Measurements from ENCODE around the gene QSOX2.

QSOX2 gene

GRCh38 chr9:136243631-136244030 lies 2.0 kb downstream of the QSOX2 start:
- DNase-seq, result no peak
- Histone ChIP-seq H3K36me3 (ENCODE audit: control insufficient read depth in 4 of 4, insufficient read depth in 4 of 4, low read length in 3 of 4) (peaks cover 0 to 21% (median 2%) of the 10 kb centered on the region in 4 experiments), H3K27me3 (replicated peaks in 2 of 5; ENCODE audit: control insufficient read depth in 4 of 5, insufficient read depth in 5 of 5, low read length in 4 of 5) (peaks cover 0 to 2% (median 0%) of the 10 kb centered on the region in 5 experiments), H3K27ac (ENCODE audit: insufficient read depth in 1 of 2, low read depth in 1 of 2, low read length in 2 of 2, poor library complexity in 1 of 2, severe bottlenecking in 2 of 2) (peak overlapping the region in 1 of 2 experiments; percentile 3), H3K9me3 (ENCODE audit: control extremely low read depth in 1 of 5, control insufficient read depth in 4 of 5, insufficient read depth in 2 of 5, low read depth in 1 of 5, low read length in 4 of 5) (no peaks in the 10 kb centered on the region), H3K4me3 (ENCODE audit: control insufficient read depth in 1 of 7, extremely low read depth in 1 of 7, insufficient read depth in 4 of 7, low read depth in 2 of 7, low read length in 6 of 7) (peak overlapping the region in 4 of 7 experiments; percentile 8 to 85 (median 46)), H3K4me1 (ENCODE audit: control extremely low read depth in 1 of 4, control insufficient read depth in 4 of 4, insufficient read depth in 4 of 4, low read length in 3 of 4) (peaks cover 16 to 38% (median 33%) of the 10 kb centered on the region in 4 experiments)
- POLR2A ChIA-PET, result no interaction called here
- WGBS (ENCODE audit: insufficient coverage), result 86% methylated on average over 4 of the region's 4 CpGs
- CTCF ChIA-PET, result interaction anchor here (0.7 to 2.5 kb wide), 6 partner anchors 9 to 122 kb away, joined by 3 to 7 read pairs (median 6); no protein-coding TSS in a partner anchor

DNA sequence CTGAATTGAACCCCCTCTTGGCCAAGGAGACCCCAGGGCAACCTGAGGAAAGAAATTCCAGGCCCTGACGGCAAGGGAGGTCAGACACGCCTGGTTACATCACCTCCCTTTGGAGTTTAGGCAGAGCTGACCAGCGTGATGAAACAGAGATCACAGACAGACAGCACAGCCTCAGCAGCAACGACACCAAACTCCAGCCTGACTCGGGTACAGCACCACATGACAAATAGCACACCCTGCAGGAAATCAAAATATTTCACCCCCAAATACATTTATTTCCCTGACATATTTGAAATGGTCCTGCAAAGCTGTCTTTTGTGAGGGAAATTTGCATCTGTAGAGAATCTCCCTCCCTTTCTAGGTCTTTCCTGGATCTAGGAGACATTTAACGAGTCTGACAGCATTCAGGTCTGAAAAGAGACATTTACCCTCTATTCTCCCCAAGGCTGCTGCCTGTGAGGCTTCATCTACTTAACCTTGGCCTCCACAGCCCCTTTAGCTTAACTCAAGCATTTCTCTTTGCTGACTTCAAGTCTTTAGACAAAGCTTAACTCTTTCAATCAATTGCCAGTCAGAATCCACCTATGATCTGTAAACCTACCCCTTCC lies 2.6 kb downstream of the QSOX2 start:
- Histone ChIP-seq H3K4me1 (ENCODE audit: control extremely low read depth in 1 of 4, control insufficient read depth in 4 of 4, insufficient read depth in 4 of 4, low read length in 3 of 4) (peaks cover 16 to 45% (median 39%) of the 10 kb centered on the region in 4 experiments), H3K27me3 (replicated peaks in 2 of 5; ENCODE audit: control insufficient read depth in 4 of 5, insufficient read depth in 5 of 5, low read length in 4 of 5) (no peaks in the 10 kb centered on the region), H3K36me3 (ENCODE audit: control insufficient read depth in 4 of 4, insufficient read depth in 4 of 4, low read length in 3 of 4) (peaks cover 0 to 21% (median 2%) of the 10 kb centered on the region in 4 experiments), H3K27ac (ENCODE audit: insufficient read depth in 1 of 2, low read depth in 1 of 2, low read length in 2 of 2, poor library complexity in 1 of 2, severe bottlenecking in 2 of 2) (peak overlapping the region in 1 of 2 experiments; percentile 3), H3K9me3 (ENCODE audit: control extremely low read depth in 1 of 5, control insufficient read depth in 4 of 5, insufficient read depth in 2 of 5, low read depth in 1 of 5, low read length in 4 of 5) (no peaks in the 10 kb centered on the region), H3K4me3 (ENCODE audit: control insufficient read depth in 1 of 7, extremely low read depth in 1 of 7, insufficient read depth in 4 of 7, low read depth in 2 of 7, low read length in 6 of 7) (peak overlapping the region in 1 of 7 experiments; percentile 13)
- POLR2A ChIA-PET, result no interaction called here
- CTCF ChIA-PET, result interaction anchor here (0.7 to 2.5 kb wide), 6 partner anchors 9 to 122 kb away, joined by 3 to 7 read pairs (median 6); no protein-coding TSS in a partner anchor
- DNase-seq, result peak in 2 of 3 donors; percentile 43 to 46
- 62% methylated on average over 6 of the region's 6 CpGs for WGBS (ENCODE audit: insufficient coverage)

GRCh38 chr9:136242248-136242647 lies 3.4 kb downstream of the QSOX2 start:
- ChIA-PET CTCF (interaction anchor here (1.0 to 1.9 kb wide), 4 partner anchors 14 to 72 kb away, joined by 3 to 7 read pairs (median 3); no protein-coding TSS in a partner anchor), POLR2A (no interaction called here)
- no peak overlapping the region for H3K4me3 ChIP-seq (ENCODE audit: control insufficient read depth in 1 of 7, extremely low read depth in 1 of 7, insufficient read depth in 4 of 7, low read depth in 2 of 7, low read length in 6 of 7)
- H3K27me3 ChIP-seq (replicated peaks in 2 of 5; ENCODE audit: control insufficient read depth in 4 of 5, insufficient read depth in 5 of 5, low read length in 4 of 5), result no peaks in the 10 kb centered on the region
- 99% methylated on average over 6 of the region's 8 CpGs for WGBS (ENCODE audit: insufficient coverage)
- DNase-seq, result no peak
- H3K4me1 ChIP-seq (ENCODE audit: control extremely low read depth in 1 of 4, control insufficient read depth in 4 of 4, insufficient read depth in 4 of 4, low read length in 3 of 4), result peaks cover 16 to 52% (median 46%) of the 10 kb centered on the region in 4 experiments
- no peaks in the 10 kb centered on the region for H3K9me3 ChIP-seq (ENCODE audit: control extremely low read depth in 1 of 5, control insufficient read depth in 4 of 5, insufficient read depth in 2 of 5, low read depth in 1 of 5, low read length in 4 of 5)
- H3K36me3 ChIP-seq (ENCODE audit: control insufficient read depth in 4 of 4, insufficient read depth in 4 of 4, low read length in 3 of 4), result peaks cover 0 to 21% (median 2%) of the 10 kb centered on the region in 4 experiments
- H3K27ac ChIP-seq (ENCODE audit: insufficient read depth in 1 of 2, low read depth in 1 of 2, low read length in 2 of 2, poor library complexity in 1 of 2, severe bottlenecking in 2 of 2), result no peak overlapping the region

GRCh38 chr9:136241542-136241941 lies 4.1 kb downstream of the QSOX2 start:
- Histone ChIP-seq H3K9me3 (ENCODE audit: control extremely low read depth in 1 of 5, control insufficient read depth in 4 of 5, insufficient read depth in 2 of 5, low read depth in 1 of 5, low read length in 4 of 5) (no peaks in the 10 kb centered on the region), H3K36me3 (ENCODE audit: control insufficient read depth in 4 of 4, insufficient read depth in 4 of 4, low read length in 3 of 4) (peaks cover 2 to 24% (median 4%) of the 10 kb centered on the region in 4 experiments), H3K4me3 (ENCODE audit: control insufficient read depth in 1 of 7, extremely low read depth in 1 of 7, insufficient read depth in 4 of 7, low read depth in 2 of 7, low read length in 6 of 7) (no peak overlapping the region), H3K4me1 (ENCODE audit: control extremely low read depth in 1 of 4, control insufficient read depth in 4 of 4, insufficient read depth in 4 of 4, low read length in 3 of 4) (peaks cover 16 to 52% (median 47%) of the 10 kb centered on the region in 4 experiments), H3K27me3 (replicated peaks in 2 of 5; ENCODE audit: control insufficient read depth in 4 of 5, insufficient read depth in 5 of 5, low read length in 4 of 5) (no peaks in the 10 kb centered on the region), H3K27ac (ENCODE audit: insufficient read depth in 1 of 2, low read depth in 1 of 2, low read length in 2 of 2, poor library complexity in 1 of 2, severe bottlenecking in 2 of 2) (no peak overlapping the region)
- ChIA-PET CTCF (interaction anchor here (1.0 to 1.9 kb wide), 4 partner anchors 13 to 71 kb away, joined by 3 to 7 read pairs (median 3); no protein-coding TSS in a partner anchor), POLR2A (no interaction called here)
- DNase-seq, result no peak
- 97% methylated on average over 12 of the region's 13 CpGs for WGBS (ENCODE audit: insufficient coverage)

GRCh38 chr9:136240941-136241340 lies 4.7 kb downstream of the QSOX2 start:
- H3K4me3 ChIP-seq (ENCODE audit: control insufficient read depth in 1 of 7, extremely low read depth in 1 of 7, insufficient read depth in 4 of 7, low read depth in 2 of 7, low read length in 6 of 7), result no peak overlapping the region
- no peak for DNase-seq
- ChIA-PET CTCF (interaction anchor here (1.3 kb wide), 1 partner anchor 12 kb away, joined by 3 read pairs; no protein-coding TSS in a partner anchor), POLR2A (no interaction called here)
- 94% methylated on average over 17 of the region's 20 CpGs for WGBS (ENCODE audit: insufficient coverage)
- H3K9me3 ChIP-seq (ENCODE audit: control extremely low read depth in 1 of 5, control insufficient read depth in 4 of 5, insufficient read depth in 2 of 5, low read depth in 1 of 5, low read length in 4 of 5), result no peaks in the 10 kb centered on the region
- H3K27me3 ChIP-seq (replicated peaks in 2 of 5; ENCODE audit: control insufficient read depth in 4 of 5, insufficient read depth in 5 of 5, low read length in 4 of 5), result no peaks in the 10 kb centered on the region
- peaks cover 2 to 30% (median 9%) of the 10 kb centered on the region in 4 experiments for H3K36me3 ChIP-seq (ENCODE audit: control insufficient read depth in 4 of 4, insufficient read depth in 4 of 4, low read length in 3 of 4)
- peaks cover 13 to 48% (median 45%) of the 10 kb centered on the region in 4 experiments for H3K4me1 ChIP-seq (ENCODE audit: control extremely low read depth in 1 of 4, control insufficient read depth in 4 of 4, insufficient read depth in 4 of 4, low read length in 3 of 4)
- H3K27ac ChIP-seq (ENCODE audit: insufficient read depth in 1 of 2, low read depth in 1 of 2, low read length in 2 of 2, poor library complexity in 1 of 2, severe bottlenecking in 2 of 2), result no peak overlapping the region

- Histone ChIP-seq H3K36me3 (ENCODE audit: control insufficient read depth in 4 of 4, insufficient read depth in 4 of 4, low read length in 3 of 4) (peaks cover 2 to 39% (median 15%) of the 10 kb centered on the region in 4 experiments), H3K27me3 (replicated peaks in 2 of 5; ENCODE audit: control insufficient read depth in 4 of 5, insufficient read depth in 5 of 5, low read length in 4 of 5) (no peaks in the 10 kb centered on the region), H3K4me3 (ENCODE audit: control insufficient read depth in 1 of 7, extremely low read depth in 1 of 7, insufficient read depth in 4 of 7, low read depth in 2 of 7, low read length in 6 of 7) (no peak overlapping the region), H3K4me1 (ENCODE audit: control extremely low read depth in 1 of 4, control insufficient read depth in 4 of 4, insufficient read depth in 4 of 4, low read length in 3 of 4) (peaks cover 12 to 44% (median 42%) of the 10 kb centered on the region in 4 experiments), H3K9me3 (ENCODE audit: control extremely low read depth in 1 of 5, control insufficient read depth in 4 of 5, insufficient read depth in 2 of 5, low read depth in 1 of 5, low read length in 4 of 5) (no peaks in the 10 kb centered on the region), H3K27ac (ENCODE audit: insufficient read depth in 1 of 2, low read depth in 1 of 2, low read length in 2 of 2, poor library complexity in 1 of 2, severe bottlenecking in 2 of 2) (no peak overlapping the region)
- no peak for DNase-seq
- WGBS (ENCODE audit: insufficient coverage), result 83% methylated on average over 1 of the region's 2 CpGs
- ChIA-PET CTCF (interaction anchor here (0.8 to 1.1 kb wide), 3 partner anchors 11 to 18 kb away, joined by 3 to 5 read pairs (median 3); no protein-coding TSS in a partner anchor), POLR2A (interaction anchor here (0.6 kb wide), 1 partner anchor 222 kb away, joined by 3 read pairs; no protein-coding TSS in a partner anchor)
Observed at GRCh38 chr9:136239983-136240330, 5.7 kb downstream of the QSOX2 start.
